Progenitor cell of endocrine pancreas (in vitro differentiated cells): ENCODE data around the gene ANKS3. TPM values are rescaled to one million over a fixed set of nuclear protein-coding genes. Genes with fewer than 3 reads are reported as not detected.

Source experiments
- DNase-seq: peaks from one replicate; pipeline ENCODE4 v3.0.0; 2021; ENCODE audit warnings: low spot score; ENCODE audit not compliant: unreplicated experiment
- H3K27ac Mint-ChIP-seq: 2 replicates; pipeline ENCODE4 v1.8.0; 2021; ENCODE audit warnings: mild to moderate bottlenecking, moderate library complexity, mixed read lengths
- H3K27me3 Mint-ChIP-seq: 2 replicates; pipeline ENCODE4 v1.8.0; 2021; ENCODE audit warnings: mixed read lengths
- H3K36me3 Mint-ChIP-seq: 2 replicates; pipeline ENCODE4 v1.8.0; 2022; ENCODE audit warnings: mixed read lengths; ENCODE audit not compliant: insufficient read depth
- H3K4me1 Mint-ChIP-seq: 2 replicates; pipeline ENCODE4 v1.8.0; 2021; ENCODE audit warnings: low read depth, mixed read lengths
- H3K4me3 Mint-ChIP-seq: 2 replicates; pipeline ENCODE4 v1.8.0; 2021; ENCODE audit warnings: low read depth, mild to moderate bottlenecking, moderate library complexity, mixed read lengths
- H3K9me3 Mint-ChIP-seq: 2 replicates; pipeline ENCODE4 v1.8.0; 2021; ENCODE audit warnings: low read depth, mixed read lengths
- total RNA-seq: library from RNA; stranded (reverse); gene quantifications from 2 replicates; pipeline ENCODE4 v1.2.1, GENCODE V29; 2021
- TF ChIP-seq, protein P1 (sequence below): fragments of 200-600 bp; sonication (generic); IDR thresholded peaks from one replicate; pipeline ENCODE4 v1.5.0; 2021; ENCODE audit warnings: antibody characterized with exemption, mild to moderate bottlenecking; ENCODE audit not compliant: unreplicated experiment

Gene ANKS3
- total RNA-seq, 1 donor from 2014 or later = 45.0 TPM

DNA sequence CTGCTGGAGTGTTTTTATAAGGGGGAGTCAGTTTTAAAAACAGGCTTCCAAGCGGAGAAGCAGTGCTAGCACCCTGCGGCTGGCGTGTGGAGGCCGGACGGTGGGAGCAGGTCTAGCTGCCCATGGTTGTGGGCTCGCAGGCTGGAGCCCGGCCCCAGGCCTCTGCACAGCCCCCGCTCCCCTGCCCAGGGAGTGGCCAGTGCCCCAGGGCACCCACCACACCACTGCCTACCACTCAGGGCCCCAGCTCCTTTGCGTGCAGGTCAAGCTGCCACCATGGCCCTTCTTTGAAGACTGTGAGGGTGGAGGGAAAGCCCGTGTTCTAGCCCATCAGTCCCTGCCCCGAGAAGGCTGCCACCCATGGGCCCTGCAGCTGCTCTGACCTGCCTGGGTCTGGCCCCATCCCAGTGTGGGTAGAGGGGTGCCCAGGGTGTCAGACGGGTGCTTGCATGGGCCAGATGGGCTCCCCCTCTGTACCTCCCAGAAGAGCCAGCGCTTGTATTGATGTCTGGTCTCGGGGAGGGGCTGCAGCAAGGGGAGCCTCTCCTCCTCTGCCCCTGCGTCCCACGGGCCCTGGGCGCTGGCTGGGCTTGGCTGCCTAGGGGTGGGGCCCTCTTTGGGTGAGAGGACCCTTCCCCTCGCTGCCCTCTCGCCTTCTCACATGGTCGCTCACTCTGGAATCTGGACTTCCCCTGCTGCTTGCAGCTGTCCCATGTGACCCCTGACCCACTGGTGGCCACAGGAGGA, 42.2 kb downstream of the ANKS3 start:
- TF ChIP-seq, protein P1, sequence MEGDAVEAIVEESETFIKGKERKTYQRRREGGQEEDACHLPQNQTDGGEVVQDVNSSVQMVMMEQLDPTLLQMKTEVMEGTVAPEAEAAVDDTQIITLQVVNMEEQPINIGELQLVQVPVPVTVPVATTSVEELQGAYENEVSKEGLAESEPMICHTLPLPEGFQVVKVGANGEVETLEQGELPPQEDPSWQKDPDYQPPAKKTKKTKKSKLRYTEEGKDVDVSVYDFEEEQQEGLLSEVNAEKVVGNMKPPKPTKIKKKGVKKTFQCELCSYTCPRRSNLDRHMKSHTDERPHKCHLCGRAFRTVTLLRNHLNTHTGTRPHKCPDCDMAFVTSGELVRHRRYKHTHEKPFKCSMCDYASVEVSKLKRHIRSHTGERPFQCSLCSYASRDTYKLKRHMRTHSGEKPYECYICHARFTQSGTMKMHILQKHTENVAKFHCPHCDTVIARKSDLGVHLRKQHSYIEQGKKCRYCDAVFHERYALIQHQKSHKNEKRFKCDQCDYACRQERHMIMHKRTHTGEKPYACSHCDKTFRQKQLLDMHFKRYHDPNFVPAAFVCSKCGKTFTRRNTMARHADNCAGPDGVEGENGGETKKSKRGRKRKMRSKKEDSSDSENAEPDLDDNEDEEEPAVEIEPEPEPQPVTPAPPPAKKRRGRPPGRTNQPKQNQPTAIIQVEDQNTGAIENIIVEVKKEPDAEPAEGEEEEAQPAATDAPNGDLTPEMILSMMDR = no peak
- no peak for DNase-seq
- H3K36me3 Mint-ChIP-seq = peaks cover 2% of the 10 kb centered on the region
- H3K4me1 Mint-ChIP-seq = peaks cover 1% of the 10 kb centered on the region
- no peaks in the 10 kb centered on the region for H3K9me3 Mint-ChIP-seq
- H3K27me3 Mint-ChIP-seq = no peaks in the 10 kb centered on the region
- H3K4me3 Mint-ChIP-seq = no peak overlapping the region
- peak overlapping the region; percentile 31 for H3K27ac Mint-ChIP-seq

DNA sequence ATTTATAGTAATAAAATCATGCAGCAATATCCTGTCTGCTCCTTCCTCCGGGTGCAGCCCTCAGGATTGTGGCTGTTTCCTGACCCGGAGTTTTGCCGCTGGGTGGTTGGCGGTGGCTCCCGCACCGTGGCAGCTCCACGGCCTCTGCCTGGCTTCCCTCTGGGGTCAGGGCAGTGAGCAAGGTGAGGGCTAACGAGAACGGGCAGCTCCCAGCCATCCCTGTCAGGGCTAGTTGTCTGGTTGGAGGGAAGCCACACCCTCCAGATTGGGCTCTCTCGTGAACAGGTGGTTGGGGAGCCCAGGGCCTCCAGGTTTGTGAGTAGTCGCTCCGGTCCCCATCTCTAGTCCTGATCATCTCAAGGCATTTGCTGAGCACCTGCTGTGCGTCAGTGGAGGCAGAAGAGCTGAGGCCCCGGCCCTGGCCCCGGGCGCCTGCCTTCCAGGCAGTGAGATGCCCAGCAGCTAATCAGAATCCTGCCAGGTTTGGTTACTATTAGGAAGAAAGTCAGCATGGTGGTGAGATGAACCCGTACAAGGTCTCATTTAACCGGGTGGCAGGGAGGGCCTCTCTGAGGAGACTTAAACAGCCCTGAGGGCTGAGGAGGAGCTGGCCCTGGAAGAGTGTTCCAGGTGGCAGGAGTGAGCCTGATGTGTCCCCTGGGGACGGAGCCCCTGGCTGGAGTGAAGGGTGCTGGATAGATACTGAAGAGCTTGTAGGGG, 43.0 kb downstream of the ANKS3 start:
- Mint-ChIP-seq H3K4me3 (no peak overlapping the region), H3K9me3 (no peaks in the 10 kb centered on the region), H3K27me3 (no peaks in the 10 kb centered on the region), H3K27ac (peak overlapping the region; percentile 31), H3K36me3 (peaks cover 2% of the 10 kb centered on the region), H3K4me1 (peaks cover 1% of the 10 kb centered on the region)
- DNase-seq = no peak
- TF ChIP-seq, protein P1 = no peak

DNA sequence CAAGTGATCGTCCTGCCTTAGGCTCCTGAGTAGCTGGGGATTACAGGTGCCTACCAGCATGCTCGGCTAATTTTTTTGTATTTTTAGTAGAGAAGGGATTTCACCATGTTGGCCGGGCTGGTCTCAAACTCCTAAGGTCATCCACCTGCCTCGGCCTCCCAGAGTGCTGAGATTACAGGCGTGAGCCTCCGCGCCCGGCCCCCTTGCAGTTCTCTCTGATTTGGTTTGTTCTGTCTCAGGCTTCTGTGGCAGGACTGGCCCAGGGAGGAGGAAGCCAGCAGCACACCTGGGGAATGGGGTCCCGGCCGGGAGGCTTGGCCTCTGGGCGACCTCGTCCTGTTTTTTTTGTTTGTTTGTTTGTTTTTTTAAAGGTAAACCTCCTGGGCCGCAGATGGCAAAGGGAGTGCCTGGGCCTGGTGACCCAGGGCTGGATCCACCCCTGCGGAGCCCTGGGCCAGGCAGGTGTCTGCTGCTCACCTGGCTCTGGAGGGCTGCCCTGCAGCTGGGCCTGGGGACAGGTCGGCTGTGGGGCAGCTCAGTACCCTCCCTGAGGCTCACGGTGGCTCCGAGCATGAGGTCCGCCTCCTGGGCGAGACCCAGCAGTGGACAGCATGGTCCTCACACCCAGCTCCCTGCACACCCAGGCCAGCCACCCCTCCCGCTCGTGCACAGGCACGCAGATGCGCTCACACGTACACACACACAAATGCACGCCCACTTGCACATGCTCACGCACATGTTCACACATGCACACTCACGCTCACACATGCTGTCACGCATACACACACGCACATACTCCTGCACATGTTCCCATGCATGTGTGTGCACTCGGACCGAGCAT, 44.0 kb downstream of the ANKS3 start:
- no peak for DNase-seq
- no peaks in the 10 kb centered on the region for H3K9me3 Mint-ChIP-seq
- H3K4me1 Mint-ChIP-seq = no peaks in the 10 kb centered on the region
- TF ChIP-seq, protein P1 = no peak
- no peak overlapping the region for H3K4me3 Mint-ChIP-seq
- no peak overlapping the region for H3K27ac Mint-ChIP-seq
- H3K27me3 Mint-ChIP-seq = no peaks in the 10 kb centered on the region
- peaks cover 2% of the 10 kb centered on the region for H3K36me3 Mint-ChIP-seq

DNA sequence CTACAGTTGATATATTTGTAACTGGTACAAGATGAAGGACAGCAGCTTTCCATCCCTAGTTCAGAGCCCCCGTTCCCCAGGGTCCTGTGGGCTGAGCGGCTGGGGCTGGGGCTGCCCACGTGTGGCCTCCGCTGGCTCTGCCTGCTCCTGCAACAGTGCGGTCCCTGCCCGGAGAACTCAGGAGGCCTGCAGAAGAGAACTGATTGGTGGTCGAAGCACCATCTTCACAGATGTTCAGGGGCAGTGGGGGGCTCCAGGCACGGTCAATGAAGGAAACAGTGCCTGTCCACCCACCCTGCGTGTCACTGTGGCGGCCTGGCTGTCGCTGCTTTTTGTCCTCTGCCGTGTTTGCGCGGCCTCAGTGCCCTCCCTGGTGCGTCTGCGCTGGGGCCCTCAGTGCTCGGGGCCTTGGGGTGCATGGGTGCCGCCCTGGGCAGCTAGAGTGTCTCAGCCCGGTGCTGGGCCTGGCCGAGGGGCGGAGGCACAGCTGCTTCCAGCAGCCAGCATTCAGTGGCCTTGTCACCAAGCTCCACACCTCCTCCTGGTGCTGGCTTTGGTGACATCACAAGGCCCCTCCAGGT, 44.9 kb downstream of the ANKS3 start:
- peaks cover 2% of the 10 kb centered on the region for H3K36me3 Mint-ChIP-seq
- H3K4me1 Mint-ChIP-seq = no peaks in the 10 kb centered on the region
- no peaks in the 10 kb centered on the region for H3K9me3 Mint-ChIP-seq
- no peak overlapping the region for H3K27ac Mint-ChIP-seq
- no peaks in the 10 kb centered on the region for H3K27me3 Mint-ChIP-seq
- no peak for DNase-seq
- TF ChIP-seq, protein P1 = no peak
- H3K4me3 Mint-ChIP-seq = no peak overlapping the region

DNA sequence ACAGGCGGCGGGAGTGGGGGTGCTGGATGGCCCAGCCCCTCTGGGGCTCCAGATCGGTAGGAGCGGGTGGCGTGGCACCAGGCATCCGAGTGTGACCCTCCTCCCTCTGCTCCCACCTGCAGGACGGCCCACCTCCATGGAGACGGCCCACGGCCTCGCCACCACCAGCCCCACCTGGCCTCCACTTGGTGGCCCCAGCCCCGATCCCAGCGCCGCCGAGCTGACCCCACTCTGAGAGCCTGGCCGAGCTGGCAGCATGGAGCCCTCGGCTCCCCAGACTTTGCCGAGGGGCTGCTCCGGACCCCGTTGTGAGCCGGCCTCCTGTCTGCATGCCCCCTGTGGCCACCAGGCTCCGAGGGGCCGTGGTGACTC, 45.4 kb downstream of the ANKS3 start:
- TF ChIP-seq, protein P1 = no peak
- no peaks in the 10 kb centered on the region for H3K4me1 Mint-ChIP-seq
- H3K4me3 Mint-ChIP-seq = no peak overlapping the region
- H3K27ac Mint-ChIP-seq = no peak overlapping the region
- H3K36me3 Mint-ChIP-seq = peaks cover 2% of the 10 kb centered on the region
- no peaks in the 10 kb centered on the region for H3K9me3 Mint-ChIP-seq
- H3K27me3 Mint-ChIP-seq = no peaks in the 10 kb centered on the region
- DNase-seq = no peak
